Esophagus muscularis mucosa (tissue), 4 donors: ENCODE results near the gene TXNL1. TPM values are rescaled to one million over a fixed set of nuclear protein-coding genes. Genes with fewer than 3 reads are reported as not detected.

ENCODE experiments used
- DNase-seq: peaks from one replicate; pipeline ENCODE4 v3.0.0-alpha.2; 2017; ENCODE audit errors: extremely low spot score
- H3K27ac ChIP-seq, 4 donors: fragments of 200-600 bp; sonication (generic); replicated peaks in 1 of 4; 1 replicate in 3 of 4; 2 replicates in 1 of 4; pipeline ENCODE4 v1.5.1; 2016 to 2019; ENCODE audit warnings: mild to moderate bottlenecking in 1 of 4
- H3K27me3 ChIP-seq, 4 donors: fragments of 200-600 bp; sonication (generic); one replicate each; pipeline versions ENCODE4 v1.5.1 to v1.6.0; 2016 to 2019
- H3K36me3 ChIP-seq, 4 donors: fragments of 200-600 bp; sonication (generic); one replicate each; pipeline ENCODE4 v1.5.1; 2016 to 2019
- H3K4me1 ChIP-seq, 4 donors: fragments of 200-600 bp; sonication (generic); one replicate each; pipeline ENCODE4 v1.5.1; 2016 to 2019
- H3K4me3 ChIP-seq, 4 donors: fragments of 200-600 bp; sonication (generic); 1 replicate in 2 of 4; 2 replicates in 2 of 4; pipeline ENCODE4 v1.5.1; 2016 to 2019; ENCODE audit warnings: mild to moderate bottlenecking in 4 of 4, moderate library complexity in 1 of 4
- H3K9me3 ChIP-seq, 4 donors: fragments of 200-600 bp; sonication (generic); 1 replicate in 3 of 4; 2 replicates in 1 of 4; pipeline ENCODE4 v1.5.1; 2016 to 2019
- CTCF ChIP-seq, 3 experiments: fragments of 200-600 bp in 2 of 3; fragments of 450-650 bp in 1 of 3; sonication (generic) in 2 of 3; IDR thresholded peaks; one replicate each; pipeline ENCODE4 v1.5.1; 2017 to 2019; ENCODE audit warnings: antibody characterized with exemption in 3 of 3, mild to moderate bottlenecking in 2 of 3, moderate library complexity in 1 of 3
- EP300 ChIP-seq: sonication (generic); formaldehyde crosslinking; IDR thresholded peaks from one replicate; pipeline ENCODE4 v1.6.1; 2017; ENCODE audit warnings: antibody characterized with exemption
- POLR2A ChIP-seq: fragments of 450-650 bp; IDR thresholded peaks from one replicate; pipeline ENCODE4 v1.6.1; 2017; ENCODE audit warnings: antibody characterized with exemption, moderate library complexity, mild to moderate bottlenecking, low read depth
- POLR2AphosphoS5 ChIP-seq, 2 donors: sonication (generic); formaldehyde crosslinking; IDR thresholded peaks; one replicate each; pipeline ENCODE4 v1.6.1; 2017; ENCODE audit warnings: antibody characterized with exemption in 2 of 2
- WGBS: methylation state at CpG from one replicate; pipeline ENCODE4 v1.1.5; 2018; 5-methylcytosine and 5-hydroxymethylcytosine counted together
- intact Hi-C: fragments of 100-400 bp; cut with DNase I; formaldehyde crosslinking; loops from one replicate; pipeline ENCODE4 v1.15.1; 2023
- total RNA-seq, 4 donors: library from RNA; depleted of rRNA; stranded (reverse); fragments of >200 nt; gene quantifications; one replicate each; pipeline versions ENCODE4 v1.1.0 to v1.2.1, GENCODE V29; 2016

Gene TXNL1
- total RNA-seq, 4 donors from 2014 or later: 29.9 to 42.5 (median 40.4) TPM

GRCh38 chr18:56672391-56672790 is 34.0 kb upstream of the TXNL1 start:
- WGBS: 80% methylated on average over 8 of the region's 8 CpGs
- H3K27ac ChIP-seq: no peak overlapping the region
- no peak overlapping the region for H3K4me3 ChIP-seq
- peaks cover 0 to 3% (median 0%) of the 10 kb centered on the region in 4 donors for H3K4me1 ChIP-seq
- no peak for DNase-seq
- TF ChIP-seq POLR2A (no peak), CTCF (IDR thresholded peaks at IDR 0.05) (no peak), EP300 (no peak), POLR2AphosphoS5 (IDR thresholded peaks at IDR 0.05) (no peak)
- H3K9me3 ChIP-seq: no peaks in the 10 kb centered on the region
- intact Hi-C loops: no loop called here
- peaks cover 0 to 15% (median 7%) of the 10 kb centered on the region in 4 donors for H3K36me3 ChIP-seq
- no peaks in the 10 kb centered on the region for H3K27me3 ChIP-seq

- TF ChIP-seq POLR2AphosphoS5 (IDR thresholded peaks at IDR 0.05) (no peak), EP300 (no peak), POLR2A (no peak), CTCF (IDR thresholded peaks at IDR 0.05) (no peak)
- Histone ChIP-seq H3K27ac (no peak overlapping the region), H3K4me3 (no peak overlapping the region), H3K36me3 (peaks cover 0 to 8% (median 0%) of the 10 kb centered on the region in 4 donors), H3K9me3 (no peaks in the 10 kb centered on the region), H3K27me3 (no peaks in the 10 kb centered on the region), H3K4me1 (peaks cover 0 to 7% (median 0%) of the 10 kb centered on the region in 4 donors)
- intact Hi-C loops: no loop called here
- no peak for DNase-seq
- 93% methylated on average over 2 of the region's 2 CpGs for WGBS
Observed at GRCh38 chr18:56662902-56663301, 24.5 kb upstream of the TXNL1 start.

GRCh38 chr18:56662502-56662901 is 24.1 kb upstream of the TXNL1 start:
- intact Hi-C loops: no loop called here
- no peak for DNase-seq
- WGBS: 86% methylated on average over 5 of the region's 5 CpGs
- no peak overlapping the region for H3K4me3 ChIP-seq
- TF ChIP-seq POLR2AphosphoS5 (IDR thresholded peaks at IDR 0.05): no peak
- TF ChIP-seq CTCF (IDR thresholded peaks at IDR 0.05): no peak
- TF ChIP-seq EP300: no peak
- no peak for TF ChIP-seq POLR2A
- peaks cover 0 to 8% (median 0%) of the 10 kb centered on the region in 4 donors for H3K36me3 ChIP-seq
- no peak overlapping the region for H3K27ac ChIP-seq
- H3K27me3 ChIP-seq: no peaks in the 10 kb centered on the region
- peaks cover 0 to 7% (median 0%) of the 10 kb centered on the region in 4 donors for H3K4me1 ChIP-seq
- H3K9me3 ChIP-seq: no peaks in the 10 kb centered on the region

GRCh38 chr18:56662063-56662408 is 23.6 kb upstream of the TXNL1 start:
- DNase-seq: no peak
- WGBS: 47% methylated on average over 4 of the region's 4 CpGs
- Histone ChIP-seq H3K27me3 (no peaks in the 10 kb centered on the region), H3K9me3 (no peaks in the 10 kb centered on the region), H3K4me1 (peaks cover 0 to 7% (median 0%) of the 10 kb centered on the region in 4 donors), H3K4me3 (no peak overlapping the region), H3K36me3 (peaks cover 0 to 8% (median 0%) of the 10 kb centered on the region in 4 donors), H3K27ac (no peak overlapping the region)
- intact Hi-C loops: no loop called here
- no peak for TF ChIP-seq POLR2A

GRCh38 chr18:56661360-56662062 is 23.1 kb upstream of the TXNL1 start:
- Histone ChIP-seq H3K4me3 (no peak overlapping the region), H3K4me1 (peaks cover 0 to 7% (median 0%) of the 10 kb centered on the region in 4 donors), H3K27me3 (no peaks in the 10 kb centered on the region), H3K27ac (no peak overlapping the region), H3K36me3 (peaks cover 0 to 8% (median 0%) of the 10 kb centered on the region in 4 donors), H3K9me3 (no peaks in the 10 kb centered on the region)
- intact Hi-C loops: no loop called here
- no peak for DNase-seq
- WGBS: 39% methylated on average over 2 of the region's 2 CpGs
- TF ChIP-seq EP300 (no peak), POLR2AphosphoS5 (IDR thresholded peaks at IDR 0.05) (no peak), POLR2A (no peak), CTCF (IDR thresholded peaks at IDR 0.05) (no peak)
